K562 (cell line): ENCODE results near the gene PLEKHN1. TPM values are rescaled to one million over a fixed set of nuclear protein-coding genes. Genes with fewer than 3 reads are reported as not detected.
A peak's percentile ranks its signal among the peaks of the same experiment; 100 is the strongest.

Source experiments
- BACH1 ChIP-seq: fragments of 200-800 bp; sonication (Bioruptor generic); IDR thresholded peaks from 2 replicates; pipeline ENCODE4 v1.6.1; 2016; ENCODE audit warnings: missing genetic modification characterization, missing compliant biosample characterization
- ETV6 ChIP-seq, 3 experiments: fragments of 150-350 bp in 1 of 3; sonication (generic) in 1 of 3; formaldehyde crosslinking in 1 of 3; IDR thresholded peaks; 2 replicates each; pipeline versions ENCODE4 v1.6.1 to v1.8.0; 2014 to 2022; ENCODE audit warnings: borderline replicate concordance in 2 of 3, low read depth in 2 of 3, antibody characterized with exemption in 1 of 3, low read length in 1 of 3, mild to moderate bottlenecking in 1 of 3, missing genetic modification reagents in 1 of 3
- FOXJ3 ChIP-seq: sonication (generic); formaldehyde crosslinking; IDR thresholded peaks from 2 replicates; pipeline ENCODE4 v1.4.0; 2020; ENCODE audit warnings: mild to moderate bottlenecking, missing genetic modification reagents
- HNRNPH1 ChIP-seq: fragments of 200-400 bp; formaldehyde crosslinking; optimal IDR thresholded peaks from 2 replicates; pipeline ENCODE3; 2017; ENCODE audit warnings: low read depth, mild to moderate bottlenecking, low read length, moderate library complexity
- KLF13 ChIP-seq: fragments of 450-650 bp; IDR thresholded peaks from 2 replicates; pipeline ENCODE4 v1.6.1; 2016; ENCODE audit warnings: missing genetic modification characterization, low read depth, mild to moderate bottlenecking, missing compliant biosample characterization, moderate library complexity, borderline replicate concordance
- MYBL2 ChIP-seq, 2 experiments: fragments of 450-650 bp in 1 of 2; sonication (generic) in 1 of 2; formaldehyde crosslinking in 1 of 2; IDR thresholded peaks; 2 replicates each; pipeline versions ENCODE4 v1.6.1 to v1.8.1; 2017 to 2022; ENCODE audit warnings: borderline replicate concordance in 1 of 2, inconsistent platforms in 1 of 2, low read depth in 1 of 2, mild to moderate bottlenecking in 1 of 2, missing genetic modification reagents in 1 of 2, moderate library complexity in 1 of 2
- NCOA2 ChIP-seq, 2 experiments: fragments of 450-650 bp; IDR thresholded peaks; 2 replicates each; pipeline ENCODE4 v1.6.1; 2018; ENCODE audit warnings: mild to moderate bottlenecking in 2 of 2, moderate library complexity in 1 of 2; ENCODE audit not compliant: partially characterized antibody in 2 of 2
- RHOXF2B ChIP-seq: fragments of 250-450 bp; sonication (Bioruptor Pico); conservative IDR thresholded peaks from 2 replicates; pipeline ENCODE4 v1.5.1; 2021
- SMARCC2 ChIP-seq: fragments of 450-650 bp; IDR thresholded peaks from 2 replicates; pipeline ENCODE4 v1.6.1; 2017; ENCODE audit warnings: antibody characterized with exemption, moderate library complexity, mild to moderate bottlenecking, low read depth
- SMC3 ChIP-seq: conservative IDR thresholded peaks from 2 replicates; pipeline ENCODE4 v1.6.1; 2011; ENCODE audit warnings: low read depth, low read length, improper control_type of control experiment; ENCODE audit not compliant: insufficient read depth
- SRSF9 ChIP-seq: fragments of 200-400 bp; formaldehyde crosslinking; IDR thresholded peaks from 2 replicates; pipeline ENCODE4 v1.6.1; 2017; ENCODE audit warnings: low read depth, low read length, borderline replicate concordance
- THRAP3 ChIP-seq: fragments of 450-650 bp; IDR thresholded peaks from 2 replicates; pipeline ENCODE4 v1.6.1; 2016; ENCODE audit warnings: mild to moderate bottlenecking, inconsistent platforms, borderline replicate concordance
- YBX1 ChIP-seq: fragments of 450-650 bp; IDR thresholded peaks from 2 replicates; pipeline ENCODE4 v1.7.1; 2016; ENCODE audit warnings: mild to moderate bottlenecking
- ZBTB26 ChIP-seq: fragments of 450-650 bp; formaldehyde crosslinking; IDR thresholded peaks from 2 replicates; pipeline ENCODE4 v1.4.0; 2022; ENCODE audit warnings: missing genetic modification characterization
- ZC3H4 ChIP-seq: sonication (generic); formaldehyde crosslinking; IDR thresholded peaks from 2 replicates; pipeline ENCODE4 v1.9.0; 2021; ENCODE audit warnings: missing genetic modification reagents, borderline replicate concordance
- ZNF121 ChIP-seq: sonication (generic); formaldehyde crosslinking; conservative IDR thresholded peaks from 2 replicates; pipeline ENCODE4 v1.8.0; 2022; ENCODE audit warnings: missing genetic modification reagents
- ZNF311 ChIP-seq: fragments of 250-450 bp; sonication (Bioruptor Pico); IDR thresholded peaks from 2 replicates; pipeline ENCODE4 v1.4.0; 2020; ENCODE audit warnings: mild to moderate bottlenecking, moderate library complexity
- polyA plus RNA-seq, 8 experiments: library from polyadenylated mRNA; depleted of rRNA in 4 of 8; stranded (reverse) in 5 of 8; unstranded in 3 of 8; fragments of >200 nt; fragmentation: Nextera tagmentation in 2 of 8; fragmentation: Illumina TruSeq in 1 of 8; extraction: Ambion mirVana in 2 of 8; extraction: Trizol in 1 of 8; gene quantifications; 2 replicates each; pipeline versions ENCODE4 v1.2.1 to v1.2.3, GENCODE V29; 2011 to 2014; ENCODE audit warnings: inconsistent platforms in 1 of 8, missing spikeins in 1 of 8
- total RNA-seq, 7 experiments: library from RNA; depleted of rRNA in 6 of 7; stranded (reverse); fragments of >200 nt in 6 of 7; fragmentation: Illumina TruSeq in 2 of 7; extraction: Trizol in 2 of 7; gene quantifications; 2 replicates each; pipeline versions ENCODE4 v1.2.1 to v1.2.3, GENCODE V29; 2011 to 2021; ENCODE audit warnings: low replicate concordance in 1 of 7
- TF ChIP-seq, protein P1 (sequence below): sonication (generic); formaldehyde crosslinking; IDR thresholded peaks from 2 replicates; pipeline ENCODE4 v1.8.0; 2022; ENCODE audit warnings: missing genetic modification reagents, mild to moderate bottlenecking, borderline replicate concordance
- TF ChIP-seq, protein P2 (sequence below): fragments of 450-650 bp; conservative IDR thresholded peaks from 2 replicates; pipeline ENCODE4 v1.6.1; 2016; ENCODE audit warnings: missing genetic modification characterization, low read depth, mild to moderate bottlenecking, missing compliant biosample characterization, moderate library complexity

PLEKHN1 gene
- total and polyA plus RNA-seq, 9 of the 15 experiments (the other 6 are each of a cell fraction or from before 2014, with no cell fraction given) = 0.07 to 1.5 (median 0.13) TPM; not detected in 2

GRCh38 chr1:1013105-1013921 is 47.0 kb downstream of the PLEKHN1 start, which contains the start of gene ISG15 (continued):
- TF ChIP-seq, protein P1, sequence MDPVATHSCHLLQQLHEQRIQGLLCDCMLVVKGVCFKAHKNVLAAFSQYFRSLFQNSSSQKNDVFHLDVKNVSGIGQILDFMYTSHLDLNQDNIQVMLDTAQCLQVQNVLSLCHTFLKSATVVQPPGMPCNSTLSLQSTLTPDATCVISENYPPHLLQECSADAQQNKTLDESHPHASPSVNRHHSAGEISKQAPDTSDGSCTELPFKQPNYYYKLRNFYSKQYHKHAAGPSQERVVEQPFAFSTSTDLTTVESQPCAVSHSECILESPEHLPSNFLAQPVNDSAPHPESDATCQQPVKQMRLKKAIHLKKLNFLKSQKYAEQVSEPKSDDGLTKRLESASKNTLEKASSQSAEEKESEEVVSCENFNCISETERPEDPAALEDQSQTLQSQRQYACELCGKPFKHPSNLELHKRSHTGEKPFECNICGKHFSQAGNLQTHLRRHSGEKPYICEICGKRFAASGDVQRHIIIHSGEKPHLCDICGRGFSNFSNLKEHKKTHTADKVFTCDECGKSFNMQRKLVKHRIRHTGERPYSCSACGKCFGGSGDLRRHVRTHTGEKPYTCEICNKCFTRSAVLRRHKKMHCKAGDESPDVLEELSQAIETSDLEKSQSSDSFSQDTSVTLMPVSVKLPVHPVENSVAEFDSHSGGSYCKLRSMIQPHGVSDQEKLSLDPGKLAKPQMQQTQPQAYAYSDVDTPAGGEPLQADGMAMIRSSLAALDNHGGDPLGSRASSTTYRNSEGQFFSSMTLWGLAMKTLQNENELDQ = peak; percentile 82; the same call in 1 of the 2 replicates
- no peak for TF ChIP-seq SRSF9
- TF ChIP-seq, protein P2, sequence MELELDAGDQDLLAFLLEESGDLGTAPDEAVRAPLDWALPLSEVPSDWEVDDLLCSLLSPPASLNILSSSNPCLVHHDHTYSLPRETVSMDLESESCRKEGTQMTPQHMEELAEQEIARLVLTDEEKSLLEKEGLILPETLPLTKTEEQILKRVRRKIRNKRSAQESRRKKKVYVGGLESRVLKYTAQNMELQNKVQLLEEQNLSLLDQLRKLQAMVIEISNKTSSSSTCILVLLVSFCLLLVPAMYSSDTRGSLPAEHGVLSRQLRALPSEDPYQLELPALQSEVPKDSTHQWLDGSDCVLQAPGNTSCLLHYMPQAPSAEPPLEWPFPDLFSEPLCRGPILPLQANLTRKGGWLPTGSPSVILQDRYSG (tag) = no peak
- TF ChIP-seq BACH1 (tag) = no peak
- TF ChIP-seq SMARCC2 = peak; percentile 56; the same call in 1 of the 2 replicates
- no peak for TF ChIP-seq MYBL2 (IDR thresholded peaks at IDR 0.05; ENCODE audit: low read depth)
- no peak for TF ChIP-seq MYBL2 (CRISPR knock-in tag; IDR thresholded peaks at IDR 0.05; ENCODE audit: borderline replicate concordance)
- TF ChIP-seq YBX1 = no peak
- no peak; the same call in 1 of the 2 replicates for TF ChIP-seq ZNF121 (CRISPR knock-in tag)
- TF ChIP-seq RHOXF2B = no peak
- TF ChIP-seq ZNF311 = no peak
- TF ChIP-seq NCOA2 (IDR thresholded peaks at IDR 0.05; ENCODE audit: partially characterized antibody in 2 of 2) = no peak
- no peak for TF ChIP-seq ZBTB26
- 0 out of 2 replicates have a peak, but pooled peaks have one; percentile 53 for TF ChIP-seq THRAP3
- no peak for TF ChIP-seq FOXJ3 (CRISPR knock-in tag)
- no peak for TF ChIP-seq ETV6 (IDR thresholded peaks at IDR 0.05; ENCODE audit: borderline replicate concordance in 1 of 2, low read depth in 2 of 2, low read length in 1 of 2)
- TF ChIP-seq ETV6 (CRISPR knock-in tag; IDR thresholded peaks at IDR 0.05; ENCODE audit: borderline replicate concordance) = 0 out of 2 replicates have a peak, but pooled peaks have one; percentile 63
- TF ChIP-seq ZC3H4 (CRISPR knock-in tag) = no peak
- no peak for TF ChIP-seq SMC3
- TF ChIP-seq HNRNPH1 = no peak
- peak; percentile 89 for TF ChIP-seq KLF13 (tag)
